Measurements from ENCODE around the gene C16orf95. TPM values are rescaled to one million over a fixed set of nuclear protein-coding genes. Genes with fewer than 3 reads are reported as not detected.
"Not testable (repeated sequence)": the region's sequence is repeated elsewhere in the genome, so short reads cannot be mapped to it uniquely, and the experiment has no call there.

The C16orf95 gene
- 2.2 TPM for polyA plus RNA-seq (2013)

GRCh38 chr16:87316923-87317749 is at the start of gene C16orf95:
Gene C16orf95 (minus strand): TSS chr16:87317392. CDS start chr16:87317242, 150 bp downstream.
- CTCF ChIA-PET = interaction anchor here (1.2 to 1.5 kb wide), 3 partner anchors 20 to 77 kb away, joined by 3 to 7 read pairs (median 4); no protein-coding TSS in a partner anchor
- peak within 1 kb of the TSS; percentile 91 to 93 for H3K27ac ChIP-seq (ENCODE audit: insufficient read depth in 1 of 2, low read depth in 1 of 2, low read length in 2 of 2, poor library complexity in 1 of 2, severe bottlenecking in 2 of 2)
- no peaks in the 10 kb centered on the region for H3K9me3 ChIP-seq (ENCODE audit: control extremely low read depth in 1 of 5, control insufficient read depth in 4 of 5, insufficient read depth in 2 of 5, low read depth in 1 of 5, low read length in 4 of 5)
- no peaks in the 10 kb centered on the region for H3K27me3 ChIP-seq (replicated peaks in 2 of 5; ENCODE audit: control insufficient read depth in 4 of 5, insufficient read depth in 5 of 5, low read length in 4 of 5)
- H3K4me3 ChIP-seq (ENCODE audit: control insufficient read depth in 1 of 7, extremely low read depth in 1 of 7, insufficient read depth in 4 of 7, low read depth in 2 of 7, low read length in 6 of 7) = peak within 1 kb of the TSS; percentile 63 to 96 (median 93)
- POLR2A ChIA-PET = interaction anchor here (0.7 kb wide), 1 partner anchor 67 kb away, joined by 3 read pairs; the partner anchor contains the start of gene FBXO31
- peaks cover 0 to 15% (median 10%) of the 10 kb centered on the region in 4 experiments for H3K4me1 ChIP-seq (ENCODE audit: control extremely low read depth in 1 of 4, control insufficient read depth in 4 of 4, insufficient read depth in 4 of 4, low read length in 3 of 4)
- peaks cover 0 to 6% (median 0%) of the 10 kb centered on the region in 4 experiments for H3K36me3 ChIP-seq (ENCODE audit: control insufficient read depth in 4 of 4, insufficient read depth in 4 of 4, low read length in 3 of 4)
- under 1% methylated on average over 61 of the region's 64 CpGs for WGBS (ENCODE audit: insufficient coverage)
- DNase-seq = peak; percentile 95 to 97 (median 97)

- no peaks in the 10 kb centered on the region for H3K9me3 ChIP-seq (ENCODE audit: control extremely low read depth in 1 of 5, control insufficient read depth in 4 of 5, insufficient read depth in 2 of 5, low read depth in 1 of 5, low read length in 4 of 5)
- ChIA-PET CTCF (no interaction called here), POLR2A (no interaction called here)
- H3K27ac ChIP-seq (ENCODE audit: insufficient read depth in 1 of 2, low read depth in 1 of 2, low read length in 2 of 2, poor library complexity in 1 of 2, severe bottlenecking in 2 of 2) = no peak overlapping the region
- H3K27me3 ChIP-seq (replicated peaks in 2 of 5; ENCODE audit: control insufficient read depth in 4 of 5, insufficient read depth in 5 of 5, low read length in 4 of 5) = peaks cover 0 to 2% (median 0%) of the 10 kb centered on the region in 5 experiments
- H3K4me3 ChIP-seq (ENCODE audit: control insufficient read depth in 1 of 7, extremely low read depth in 1 of 7, insufficient read depth in 4 of 7, low read depth in 2 of 7, low read length in 6 of 7) = no peak overlapping the region
- WGBS (ENCODE audit: insufficient coverage) = no CpG with 5 or more reads among the region's 1 CpG
- no peak for DNase-seq
- peaks cover 0 to 12% (median 2%) of the 10 kb centered on the region in 4 experiments for H3K36me3 ChIP-seq (ENCODE audit: control insufficient read depth in 4 of 4, insufficient read depth in 4 of 4, low read length in 3 of 4)
- H3K4me1 ChIP-seq (ENCODE audit: control extremely low read depth in 1 of 4, control insufficient read depth in 4 of 4, insufficient read depth in 4 of 4, low read length in 3 of 4) = peaks cover 7 to 20% (median 13%) of the 10 kb centered on the region in 4 experiments
These were observed 49.7 kb upstream of the C16orf95 start for GRCh38 chr16:87366930-87367329.

GRCh38 chr16:87366288-87366687 is 49.1 kb upstream of the C16orf95 start:
- DNase-seq = no peak
- 100% methylated on average over 3 of the region's 4 CpGs for whole genome bisulfite sequencing (ENCODE audit: insufficient coverage)
- Histone ChIP-seq H3K27me3 (replicated peaks in 2 of 5; ENCODE audit: control insufficient read depth in 4 of 5, insufficient read depth in 5 of 5, low read length in 4 of 5) (peaks cover 0 to 2% (median 0%) of the 10 kb centered on the region in 5 experiments), H3K27ac (ENCODE audit: insufficient read depth in 1 of 2, low read depth in 1 of 2, low read length in 2 of 2, poor library complexity in 1 of 2, severe bottlenecking in 2 of 2) (no peak overlapping the region), H3K4me3 (ENCODE audit: control insufficient read depth in 1 of 7, extremely low read depth in 1 of 7, insufficient read depth in 4 of 7, low read depth in 2 of 7, low read length in 6 of 7) (no peak overlapping the region), H3K4me1 (ENCODE audit: control extremely low read depth in 1 of 4, control insufficient read depth in 4 of 4, insufficient read depth in 4 of 4, low read length in 3 of 4) (peaks cover 7 to 20% (median 13%) of the 10 kb centered on the region in 4 experiments), H3K9me3 (ENCODE audit: control extremely low read depth in 1 of 5, control insufficient read depth in 4 of 5, insufficient read depth in 2 of 5, low read depth in 1 of 5, low read length in 4 of 5) (no peaks in the 10 kb centered on the region), H3K36me3 (ENCODE audit: control insufficient read depth in 4 of 4, insufficient read depth in 4 of 4, low read length in 3 of 4) (peaks cover 0 to 18% (median 8%) of the 10 kb centered on the region in 4 experiments)
- ChIA-PET CTCF (no interaction called here), POLR2A (no interaction called here)

- H3K36me3 ChIP-seq (ENCODE audit: control insufficient read depth in 4 of 4, insufficient read depth in 4 of 4, low read length in 3 of 4) = peaks cover 0 to 27% (median 12%) of the 10 kb centered on the region in 4 experiments
- H3K4me3 ChIP-seq (ENCODE audit: control insufficient read depth in 1 of 7, extremely low read depth in 1 of 7, insufficient read depth in 4 of 7, low read depth in 2 of 7, low read length in 6 of 7) = no peak overlapping the region
- 94% methylated on average over 12 of the region's 13 CpGs for WGBS (ENCODE audit: insufficient coverage)
- no peaks in the 10 kb centered on the region for H3K27me3 ChIP-seq (replicated peaks in 2 of 5; ENCODE audit: control insufficient read depth in 4 of 5, insufficient read depth in 5 of 5, low read length in 4 of 5)
- H3K4me1 ChIP-seq (ENCODE audit: control extremely low read depth in 1 of 4, control insufficient read depth in 4 of 4, insufficient read depth in 4 of 4, low read length in 3 of 4) = peaks cover 7 to 20% (median 13%) of the 10 kb centered on the region in 4 experiments
- H3K27ac ChIP-seq (ENCODE audit: insufficient read depth in 1 of 2, low read depth in 1 of 2, low read length in 2 of 2, poor library complexity in 1 of 2, severe bottlenecking in 2 of 2) = no peak overlapping the region
- ChIA-PET CTCF (interaction anchor here (2.1 kb wide), 1 partner anchor 25 kb away, joined by 5 read pairs; no protein-coding TSS in a partner anchor), POLR2A (no interaction called here)
- no peaks in the 10 kb centered on the region for H3K9me3 ChIP-seq (ENCODE audit: control extremely low read depth in 1 of 5, control insufficient read depth in 4 of 5, insufficient read depth in 2 of 5, low read depth in 1 of 5, low read length in 4 of 5)
- DNase-seq = no peak
These were observed 48.0 kb upstream of the C16orf95 start for GRCh38 chr16:87365021-87365713.

- Histone ChIP-seq H3K4me1 (ENCODE audit: control extremely low read depth in 1 of 4, control insufficient read depth in 4 of 4, insufficient read depth in 4 of 4, low read length in 3 of 4) (peaks cover 7 to 20% (median 12%) of the 10 kb centered on the region in 4 experiments), H3K4me3 (ENCODE audit: control insufficient read depth in 1 of 7, extremely low read depth in 1 of 7, insufficient read depth in 4 of 7, low read depth in 2 of 7, low read length in 6 of 7) (peak overlapping the region in 1 of 7 experiments; percentile 61), H3K36me3 (ENCODE audit: control insufficient read depth in 4 of 4, insufficient read depth in 4 of 4, low read length in 3 of 4) (peaks cover 0 to 39% (median 21%) of the 10 kb centered on the region in 4 experiments), H3K27me3 (replicated peaks in 2 of 5; ENCODE audit: control insufficient read depth in 4 of 5, insufficient read depth in 5 of 5, low read length in 4 of 5) (no peaks in the 10 kb centered on the region), H3K27ac (ENCODE audit: insufficient read depth in 1 of 2, low read depth in 1 of 2, low read length in 2 of 2, poor library complexity in 1 of 2, severe bottlenecking in 2 of 2) (no peak overlapping the region), H3K9me3 (ENCODE audit: control extremely low read depth in 1 of 5, control insufficient read depth in 4 of 5, insufficient read depth in 2 of 5, low read depth in 1 of 5, low read length in 4 of 5) (no peaks in the 10 kb centered on the region)
- DNase-seq = peak in 1 of 3 donors; percentile 3
- POLR2A ChIA-PET = no interaction called here
- CTCF ChIA-PET = interaction anchor here (0.9 to 2.1 kb wide), 4 partner anchors 10 to 25 kb away, joined by 3 to 5 read pairs (median 3); no protein-coding TSS in a partner anchor
- 66% methylated on average over 9 of the region's 17 CpGs for WGBS (ENCODE audit: insufficient coverage)
These were observed 46.7 kb upstream of the C16orf95 start for GRCh38 chr16:87363771-87364455.

GRCh38 chr16:87362828-87363559 is 45.8 kb upstream of the C16orf95 start:
- H3K27ac ChIP-seq (ENCODE audit: insufficient read depth in 1 of 2, low read depth in 1 of 2, low read length in 2 of 2, poor library complexity in 1 of 2, severe bottlenecking in 2 of 2); H3K4me3 ChIP-seq (ENCODE audit: control insufficient read depth in 1 of 7, extremely low read depth in 1 of 7, insufficient read depth in 4 of 7, low read depth in 2 of 7, low read length in 6 of 7); POLR2A ChIA-PET; H3K9me3 ChIP-seq (ENCODE audit: control extremely low read depth in 1 of 5, control insufficient read depth in 4 of 5, insufficient read depth in 2 of 5, low read depth in 1 of 5, low read length in 4 of 5); H3K27me3 ChIP-seq (replicated peaks in 2 of 5; ENCODE audit: control insufficient read depth in 4 of 5, insufficient read depth in 5 of 5, low read length in 4 of 5); DNase-seq: not testable (repeated sequence)
- peaks cover 0 to 48% (median 27%) of the 10 kb centered on the region in 4 experiments for H3K36me3 ChIP-seq (ENCODE audit: control insufficient read depth in 4 of 4, insufficient read depth in 4 of 4, low read length in 3 of 4)
- 97% methylated on average over 12 of the region's 13 CpGs for WGBS (ENCODE audit: insufficient coverage)
- CTCF ChIA-PET = interaction anchor here (0.9 to 2.1 kb wide), 3 partner anchors 14 to 26 kb away, joined by 3 to 5 read pairs (median 3); no protein-coding TSS in a partner anchor
- H3K4me1 ChIP-seq (ENCODE audit: control extremely low read depth in 1 of 4, control insufficient read depth in 4 of 4, insufficient read depth in 4 of 4, low read length in 3 of 4) = peaks cover 0 to 16% (median 4%) of the 10 kb centered on the region in 4 experiments
